Measurements from ENCODE around the gene MYL12B.

The MYL12B gene

GRCh38 chr18:3233433-3234168, 28.3 kb upstream of the MYL12B start:
- no peak for DNase-seq
- H3K27ac ChIP-seq (ENCODE audit: low read length), result no peak overlapping the region
- no peaks in the 10 kb centered on the region for H3K9me2 ChIP-seq (replicated peaks; ENCODE audit: insufficient read depth, low read length)
- H3K36me3 ChIP-seq (replicated peaks; ENCODE audit: insufficient read depth, low read length), result no peaks in the 10 kb centered on the region
- no peaks in the 10 kb centered on the region for H3F3A ChIP-seq (ENCODE audit: insufficient read depth, low read length)
- H4K20me1 ChIP-seq (ENCODE audit: insufficient read depth, low read length), result no peaks in the 10 kb centered on the region
- H3K9me3 ChIP-seq (replicated peaks; ENCODE audit: insufficient read depth, low read length), result no peaks in the 10 kb centered on the region
- no peak overlapping the region for H3K4me2 ChIP-seq (ENCODE audit: low read depth, low read length)
- TF ChIP-seq CTCF (IDR thresholded peaks at IDR 0.05; ENCODE audit: low read length), result no peak
- no peak for TF ChIP-seq EZH2phosphoT487 (IDR thresholded peaks at IDR 0.05; ENCODE audit: low read length)
- TF ChIP-seq EZH2 (optimal IDR thresholded peaks at IDR 0.05; ENCODE audit: low read depth, low read length), result no peak
- H3K9ac ChIP-seq (ENCODE audit: low read length), result no peak overlapping the region
- no peak overlapping the region for H3K4me3 ChIP-seq (ENCODE audit: low read length)
- H3K4me1 ChIP-seq (ENCODE audit: low read length), result no peaks in the 10 kb centered on the region
- H3K79me2 ChIP-seq (ENCODE audit: low read length), result no peaks in the 10 kb centered on the region
- H3K27me3 ChIP-seq (replicated peaks; ENCODE audit: insufficient read depth, low read length), result no peaks in the 10 kb centered on the region
- H2AFZ ChIP-seq (ENCODE audit: low read length), result no peak overlapping the region

GRCh38 chr18:3234457-3234856, 27.5 kb upstream of the MYL12B start:
- no peaks in the 10 kb centered on the region for H3K79me2 ChIP-seq (ENCODE audit: low read length)
- no peaks in the 10 kb centered on the region for H3K27me3 ChIP-seq (replicated peaks; ENCODE audit: insufficient read depth, low read length)
- no peak overlapping the region for H3K4me2 ChIP-seq (ENCODE audit: low read depth, low read length)
- DNase-seq, result no peak
- H3K9me3 ChIP-seq (replicated peaks; ENCODE audit: insufficient read depth, low read length), result no peaks in the 10 kb centered on the region
- H2AFZ ChIP-seq (ENCODE audit: low read length), result no peak overlapping the region
- no peak overlapping the region for H3K4me3 ChIP-seq (ENCODE audit: low read length)
- TF ChIP-seq EZH2 (optimal IDR thresholded peaks at IDR 0.05; ENCODE audit: low read depth, low read length) (no peak), CTCF (IDR thresholded peaks at IDR 0.05; ENCODE audit: low read length) (no peak), EZH2phosphoT487 (IDR thresholded peaks at IDR 0.05; ENCODE audit: low read length) (no peak)
- H4K20me1 ChIP-seq (ENCODE audit: insufficient read depth, low read length), result no peaks in the 10 kb centered on the region
- no peaks in the 10 kb centered on the region for H3K9me2 ChIP-seq (replicated peaks; ENCODE audit: insufficient read depth, low read length)
- no peaks in the 10 kb centered on the region for H3K4me1 ChIP-seq (ENCODE audit: low read length)
- no peaks in the 10 kb centered on the region for H3F3A ChIP-seq (ENCODE audit: insufficient read depth, low read length)
- no peak overlapping the region for H3K9ac ChIP-seq (ENCODE audit: low read length)
- H3K27ac ChIP-seq (ENCODE audit: low read length), result no peak overlapping the region
- H3K36me3 ChIP-seq (replicated peaks; ENCODE audit: insufficient read depth, low read length), result no peaks in the 10 kb centered on the region

- Histone ChIP-seq H3K4me3 (ENCODE audit: low read length) (no peak overlapping the region), H3K79me2 (ENCODE audit: low read length) (no peaks in the 10 kb centered on the region), H3K27ac (ENCODE audit: low read length) (no peak overlapping the region), H2AFZ (ENCODE audit: low read length) (no peak overlapping the region), H3K9me2 (replicated peaks; ENCODE audit: insufficient read depth, low read length) (no peaks in the 10 kb centered on the region), H3K9ac (ENCODE audit: low read length) (no peak overlapping the region), H3K27me3 (replicated peaks; ENCODE audit: insufficient read depth, low read length) (no peaks in the 10 kb centered on the region), H3F3A (ENCODE audit: insufficient read depth, low read length) (no peaks in the 10 kb centered on the region), H4K20me1 (ENCODE audit: insufficient read depth, low read length) (no peaks in the 10 kb centered on the region), H3K4me1 (ENCODE audit: low read length) (no peaks in the 10 kb centered on the region), H3K9me3 (replicated peaks; ENCODE audit: insufficient read depth, low read length) (no peaks in the 10 kb centered on the region), H3K4me2 (ENCODE audit: low read depth, low read length) (no peak overlapping the region), H3K36me3 (replicated peaks; ENCODE audit: insufficient read depth, low read length) (no peaks in the 10 kb centered on the region)
- DNase-seq, result no peak
- TF ChIP-seq EZH2 (optimal IDR thresholded peaks at IDR 0.05; ENCODE audit: low read depth, low read length), result no peak
- no peak for TF ChIP-seq CTCF (IDR thresholded peaks at IDR 0.05; ENCODE audit: low read length)
- no peak for TF ChIP-seq EZH2phosphoT487 (IDR thresholded peaks at IDR 0.05; ENCODE audit: low read length)
Observed at GRCh38 chr18:3235846-3236245, 26.1 kb upstream of the MYL12B start.

Measured in MM.1S (cell line).